Glutamatergic neuron (in vitro differentiated cells): ENCODE results near the gene RASD2. TPM values are rescaled to one million over a fixed set of nuclear protein-coding genes. Genes with fewer than 3 reads are reported as not detected.
"Not testable (repeated sequence)": the region's sequence is repeated elsewhere in the genome, so short reads cannot be mapped to it uniquely, and the experiment has no call there.

Experiments used
- DNase-seq: peaks from one replicate; pipeline ENCODE4 v3.0.0; 2022
- H3K27ac Mint-ChIP-seq: one replicate; pipeline ENCODE4 v1.8.0; 2020; ENCODE audit warnings: mild to moderate bottlenecking, mixed read lengths, inconsistent platforms; ENCODE audit not compliant: unreplicated experiment
- H3K27me3 Mint-ChIP-seq: one replicate; pipeline ENCODE4 v1.8.0; 2020; ENCODE audit warnings: mild to moderate bottlenecking, moderate library complexity, mixed read lengths, inconsistent platforms; ENCODE audit not compliant: unreplicated experiment
- H3K36me3 Mint-ChIP-seq: one replicate; pipeline ENCODE4 v1.8.0; 2020; ENCODE audit warnings: mild to moderate bottlenecking, mixed read lengths, inconsistent platforms; ENCODE audit not compliant: unreplicated experiment
- H3K4me1 Mint-ChIP-seq: one replicate; pipeline ENCODE4 v1.8.0; 2020; ENCODE audit warnings: mild to moderate bottlenecking, low read depth, mixed read lengths, inconsistent platforms; ENCODE audit not compliant: unreplicated experiment
- H3K4me3 Mint-ChIP-seq: one replicate; pipeline ENCODE4 v1.8.0; 2020; ENCODE audit warnings: mild to moderate bottlenecking, mixed read lengths, inconsistent platforms; ENCODE audit not compliant: unreplicated experiment
- H3K9me3 Mint-ChIP-seq: one replicate; pipeline ENCODE4 v1.8.0; 2020; ENCODE audit warnings: mild to moderate bottlenecking, moderate library complexity, mixed read lengths, inconsistent platforms; ENCODE audit not compliant: unreplicated experiment
- total RNA-seq: library from RNA; stranded (reverse); fragmentation: NEBNext Ultra II Directional; extraction: Animal tissue kit (Norgen Biotek cat#: 25700); gene quantifications from one replicate; pipeline ENCODE4 v1.2.1, GENCODE V29; 2021; ENCODE audit not compliant: unreplicated experiment
- TF ChIP-seq, protein P1 (sequence below): fragments of 200-600 bp; sonication (generic); IDR thresholded peaks from one replicate; pipeline ENCODE4 v1.5.0; 2021; ENCODE audit not compliant: partially characterized antibody, unreplicated experiment

RASD2 gene
- total RNA-seq, 1 donor from 2014 or later: 0.20 TPM

DNA sequence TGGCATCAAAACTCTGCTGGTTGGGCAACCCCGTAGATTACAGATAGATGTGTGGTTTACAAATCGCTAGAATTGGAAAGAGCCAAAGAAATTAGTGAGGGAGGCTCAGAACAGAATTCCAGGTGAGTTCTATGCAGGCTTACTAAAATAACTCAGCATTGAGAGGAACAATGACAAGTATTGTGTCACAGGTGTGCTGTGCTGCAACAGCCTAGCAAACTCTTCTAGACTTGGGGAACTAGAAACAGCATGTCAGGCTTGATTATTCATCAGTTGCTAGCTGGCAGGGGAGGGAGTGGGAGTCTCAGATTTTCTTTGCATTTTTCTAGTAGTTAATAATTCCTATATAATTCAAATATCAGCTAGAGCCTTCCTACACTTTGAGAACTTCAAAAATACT, 26.3 kb upstream of the RASD2 start:
- Mint-ChIP-seq H3K9me3 (peaks cover 3% of the 10 kb centered on the region), H3K4me1 (peaks cover 2% of the 10 kb centered on the region), H3K36me3 (no peaks in the 10 kb centered on the region), H3K4me3 (no peak overlapping the region), H3K27me3 (peaks cover 2% of the 10 kb centered on the region), H3K27ac (no peak overlapping the region)
- DNase-seq: no peak
- TF ChIP-seq, protein P1, sequence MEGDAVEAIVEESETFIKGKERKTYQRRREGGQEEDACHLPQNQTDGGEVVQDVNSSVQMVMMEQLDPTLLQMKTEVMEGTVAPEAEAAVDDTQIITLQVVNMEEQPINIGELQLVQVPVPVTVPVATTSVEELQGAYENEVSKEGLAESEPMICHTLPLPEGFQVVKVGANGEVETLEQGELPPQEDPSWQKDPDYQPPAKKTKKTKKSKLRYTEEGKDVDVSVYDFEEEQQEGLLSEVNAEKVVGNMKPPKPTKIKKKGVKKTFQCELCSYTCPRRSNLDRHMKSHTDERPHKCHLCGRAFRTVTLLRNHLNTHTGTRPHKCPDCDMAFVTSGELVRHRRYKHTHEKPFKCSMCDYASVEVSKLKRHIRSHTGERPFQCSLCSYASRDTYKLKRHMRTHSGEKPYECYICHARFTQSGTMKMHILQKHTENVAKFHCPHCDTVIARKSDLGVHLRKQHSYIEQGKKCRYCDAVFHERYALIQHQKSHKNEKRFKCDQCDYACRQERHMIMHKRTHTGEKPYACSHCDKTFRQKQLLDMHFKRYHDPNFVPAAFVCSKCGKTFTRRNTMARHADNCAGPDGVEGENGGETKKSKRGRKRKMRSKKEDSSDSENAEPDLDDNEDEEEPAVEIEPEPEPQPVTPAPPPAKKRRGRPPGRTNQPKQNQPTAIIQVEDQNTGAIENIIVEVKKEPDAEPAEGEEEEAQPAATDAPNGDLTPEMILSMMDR: no peak

DNA sequence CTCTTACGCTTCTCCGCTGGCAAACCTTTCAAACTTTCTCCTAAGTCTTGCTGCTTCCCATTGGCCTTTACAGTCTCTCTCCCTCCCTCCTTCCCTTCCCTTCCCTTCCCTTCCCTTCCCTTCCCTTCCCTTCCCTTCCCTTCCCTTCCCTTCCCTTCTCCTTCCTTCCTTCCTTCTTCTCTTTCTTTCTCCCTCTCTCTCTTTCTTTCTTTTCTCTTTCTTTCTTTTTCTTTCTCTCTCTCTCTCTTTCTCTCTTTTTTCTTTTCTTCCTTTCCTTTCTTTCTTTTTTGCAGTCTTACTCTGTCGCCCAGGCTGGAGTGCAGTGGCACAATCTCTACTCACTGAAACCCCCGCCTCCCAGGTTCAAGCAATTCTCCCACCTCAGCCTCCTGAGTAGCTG, 24.7 kb upstream of the RASD2 start:
- not testable (repeated sequence) for H3K36me3 Mint-ChIP-seq, DNase-seq, H3K4me3 Mint-ChIP-seq, H3K9me3 Mint-ChIP-seq, H3K4me1 Mint-ChIP-seq, H3K27me3 Mint-ChIP-seq, H3K27ac Mint-ChIP-seq

DNA sequence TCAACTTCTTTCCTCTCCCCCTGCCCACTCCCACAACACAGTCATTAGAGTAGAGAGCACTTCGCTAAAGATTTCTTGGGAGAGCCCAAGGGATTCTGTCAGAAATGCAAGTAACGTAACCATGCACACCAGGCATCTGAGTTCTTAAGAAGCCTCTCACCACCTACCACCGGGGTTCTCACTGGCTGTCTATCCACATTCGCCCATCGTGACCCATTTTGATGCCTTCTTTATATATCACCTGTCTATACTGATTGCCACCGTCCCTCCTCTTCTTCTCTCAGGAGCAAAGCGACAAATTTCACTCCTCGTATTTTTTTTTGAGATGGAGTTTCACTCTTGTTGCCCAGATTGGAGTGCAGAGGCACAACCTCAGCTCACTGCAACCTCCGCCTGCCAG, 23.9 kb upstream of the RASD2 start:
- no peak overlapping the region for H3K27ac Mint-ChIP-seq
- H3K4me1 Mint-ChIP-seq: peaks cover 6% of the 10 kb centered on the region
- DNase-seq: no peak
- H3K4me3 Mint-ChIP-seq: no peak overlapping the region
- H3K27me3 Mint-ChIP-seq: peaks cover 2% of the 10 kb centered on the region
- H3K9me3 Mint-ChIP-seq: peaks cover 3% of the 10 kb centered on the region
- TF ChIP-seq, protein P1: no peak
- no peaks in the 10 kb centered on the region for H3K36me3 Mint-ChIP-seq

DNA sequence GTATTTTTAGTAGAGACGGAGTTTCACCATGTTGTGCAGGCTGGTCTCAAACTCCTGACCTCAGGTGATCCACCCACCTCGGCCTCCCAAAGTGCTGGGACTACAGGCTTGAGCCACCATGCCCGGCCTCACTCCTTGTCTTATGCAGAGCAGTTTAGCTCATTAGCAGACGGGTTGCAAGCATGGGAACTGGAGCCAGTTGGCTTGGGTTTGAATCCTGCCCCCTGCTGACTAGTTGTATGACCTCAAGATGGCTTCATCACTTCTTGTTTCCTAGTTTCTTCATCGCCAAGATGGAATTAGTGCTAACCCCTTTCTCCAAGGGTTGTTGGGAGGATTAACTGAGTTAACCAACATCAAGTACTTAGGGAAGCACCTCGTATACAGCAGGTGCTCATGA, 23.4 kb upstream of the RASD2 start:
- no peak for DNase-seq
- peaks cover 3% of the 10 kb centered on the region for H3K9me3 Mint-ChIP-seq
- no peak overlapping the region for H3K4me3 Mint-ChIP-seq
- H3K4me1 Mint-ChIP-seq: peaks cover 10% of the 10 kb centered on the region
- H3K27ac Mint-ChIP-seq: no peak overlapping the region
- no peaks in the 10 kb centered on the region for H3K36me3 Mint-ChIP-seq
- TF ChIP-seq, protein P1: no peak
- H3K27me3 Mint-ChIP-seq: peaks cover 2% of the 10 kb centered on the region

DNA sequence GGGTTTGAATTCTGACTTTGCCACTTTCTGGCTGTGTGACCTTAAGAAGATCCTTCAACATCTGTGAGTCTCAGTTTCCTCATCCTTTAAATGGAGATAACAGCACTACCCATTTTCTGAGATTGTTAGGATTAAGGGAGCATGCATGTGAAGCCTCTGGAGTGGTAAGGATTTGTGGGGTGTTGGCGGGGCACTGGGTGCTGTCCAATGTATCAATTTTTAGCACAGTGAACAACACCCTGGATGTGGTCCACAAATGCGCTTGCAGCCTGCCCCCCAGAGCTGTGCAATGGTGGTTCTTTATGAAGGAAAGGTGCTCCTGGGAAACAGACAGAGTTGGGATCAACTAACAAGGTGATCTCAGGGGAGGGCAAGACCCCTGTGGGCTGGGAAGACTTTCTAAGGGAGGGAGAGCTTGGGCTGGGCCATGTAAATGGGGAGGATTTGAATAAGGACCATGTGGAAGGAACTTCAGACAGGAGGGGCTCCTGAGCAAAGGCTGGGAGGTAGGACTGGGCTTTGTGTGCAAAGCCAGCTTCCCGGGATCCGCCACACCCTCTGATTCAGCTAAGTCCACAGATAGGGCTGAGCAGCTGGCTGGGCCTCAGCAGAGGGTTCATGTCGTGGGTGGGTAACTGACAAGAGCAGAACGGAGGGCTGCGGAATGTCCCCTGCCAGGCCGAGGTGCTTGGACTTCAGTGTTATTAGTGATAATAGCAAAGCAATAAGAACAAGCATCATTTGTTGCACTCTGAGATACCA, 22.7 kb upstream of the RASD2 start:
- H3K4me3 Mint-ChIP-seq: no peak overlapping the region
- H3K9me3 Mint-ChIP-seq: peaks cover 4% of the 10 kb centered on the region
- TF ChIP-seq, protein P1: no peak
- H3K4me1 Mint-ChIP-seq: peaks cover 13% of the 10 kb centered on the region
- DNase-seq: no peak
- H3K27ac Mint-ChIP-seq: no peak overlapping the region
- H3K36me3 Mint-ChIP-seq: no peaks in the 10 kb centered on the region
- peaks cover 2% of the 10 kb centered on the region for H3K27me3 Mint-ChIP-seq
